Measurements from ENCODE around the gene FGF14. TPM values are rescaled to one million over a fixed set of nuclear protein-coding genes. Genes with fewer than 3 reads are reported as not detected.

FGF14 gene
- total RNA-seq, 1 experiment from 2014 or later, result not detected

DNA sequence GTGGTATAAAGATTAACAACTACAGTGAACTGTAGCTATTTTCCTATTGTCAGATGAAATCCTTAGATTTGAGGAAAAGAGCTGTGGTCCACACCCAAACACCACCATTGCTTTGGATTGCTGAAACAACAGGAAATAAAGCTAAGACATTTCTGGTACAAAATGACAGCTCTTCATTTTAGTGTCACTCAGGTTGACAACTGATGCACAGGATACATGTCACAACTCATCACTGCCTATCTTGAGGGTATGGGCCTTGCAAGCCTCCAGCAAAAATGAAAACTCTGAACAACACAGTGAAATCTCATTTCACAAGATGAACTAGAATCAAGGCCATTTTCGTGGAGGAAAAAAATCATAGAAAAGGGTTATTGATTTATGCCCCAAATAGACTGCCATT is 609.7 kb downstream of the FGF14 start:
- DNase-seq (ENCODE audit: low read depth), result no peak

DNA sequence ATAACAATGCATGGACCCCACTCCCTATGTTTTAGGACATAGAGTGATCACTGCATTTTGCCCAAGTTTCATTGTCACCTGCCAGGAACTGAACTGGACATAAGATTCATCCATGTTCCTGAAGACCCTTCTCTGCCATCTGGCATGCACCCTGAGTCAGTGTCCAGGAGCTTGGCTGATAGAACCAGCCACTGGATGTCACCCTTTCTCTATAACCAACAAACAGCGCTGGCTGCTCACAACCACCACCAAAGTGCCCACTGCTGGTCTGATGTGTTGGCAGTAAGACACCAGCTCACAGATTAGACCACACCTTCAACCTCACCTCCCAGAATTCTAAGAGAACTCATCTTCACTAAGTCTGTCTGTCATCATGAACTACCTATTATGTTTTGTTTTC is 616.0 kb downstream of the FGF14 start:
- DNase-seq (ENCODE audit: low read depth), result peak; percentile 39

DNA sequence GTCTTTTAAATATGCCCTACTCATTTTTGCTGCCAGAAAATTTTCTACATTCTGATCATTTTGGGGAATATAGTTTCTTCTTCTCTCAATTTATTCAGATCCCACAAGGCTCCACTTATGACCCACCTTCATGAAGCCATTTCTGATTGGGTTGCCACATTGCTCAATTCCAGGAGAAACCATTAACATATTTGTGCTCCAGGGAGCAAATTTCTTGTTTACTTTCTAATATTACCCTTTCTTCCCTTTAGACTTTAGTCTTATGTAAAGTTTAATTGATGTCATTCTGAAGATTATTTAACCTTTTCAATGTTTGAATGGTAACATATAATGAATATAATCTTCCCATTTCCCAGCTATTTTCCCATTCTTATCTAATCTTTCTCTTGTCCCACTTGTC is 617.5 kb downstream of the FGF14 start:
- no peak for DNase-seq (ENCODE audit: low read depth)

DNA sequence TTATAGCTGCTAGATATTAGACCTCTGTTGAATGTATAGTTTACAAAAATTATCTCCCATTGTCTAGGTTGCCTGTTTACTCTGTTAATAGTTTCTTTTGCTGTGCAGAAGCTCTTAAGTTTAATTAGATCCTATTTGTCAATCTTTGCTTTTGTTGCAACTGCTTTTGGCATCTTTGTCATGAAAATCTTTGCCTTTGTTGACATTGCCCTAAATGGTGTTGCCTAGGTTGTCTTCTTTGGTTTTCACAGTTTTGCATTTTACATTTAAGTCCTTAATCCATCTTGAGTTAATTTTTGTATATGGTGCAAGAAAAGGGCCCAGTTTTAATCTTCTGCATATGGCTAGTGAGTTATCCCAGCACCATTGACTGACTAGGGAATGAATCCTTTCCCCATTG is 618.3 kb downstream of the FGF14 start:
- DNase-seq (ENCODE audit: low read depth), result no peak

DNA sequence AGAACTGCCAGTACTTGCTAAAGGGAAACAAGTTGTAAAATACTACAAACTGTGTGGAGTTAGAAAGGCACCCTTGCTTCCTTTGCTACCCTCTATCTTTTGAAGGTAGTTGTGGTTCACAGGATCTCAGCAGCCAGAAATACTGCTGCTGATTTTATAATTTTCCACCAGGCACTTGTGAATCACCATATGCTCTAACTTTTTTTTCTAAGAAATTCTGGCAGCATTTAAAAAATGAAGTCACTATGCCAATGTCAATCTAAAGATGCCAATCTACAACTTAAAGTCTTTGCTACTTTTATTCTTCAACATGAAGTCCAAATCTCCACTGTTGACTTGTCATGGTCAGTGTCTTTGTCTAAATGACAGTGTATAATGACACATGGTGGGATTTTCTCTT is 621.6 kb downstream of the FGF14 start:
- no peak for DNase-seq (ENCODE audit: low read depth)

DNA sequence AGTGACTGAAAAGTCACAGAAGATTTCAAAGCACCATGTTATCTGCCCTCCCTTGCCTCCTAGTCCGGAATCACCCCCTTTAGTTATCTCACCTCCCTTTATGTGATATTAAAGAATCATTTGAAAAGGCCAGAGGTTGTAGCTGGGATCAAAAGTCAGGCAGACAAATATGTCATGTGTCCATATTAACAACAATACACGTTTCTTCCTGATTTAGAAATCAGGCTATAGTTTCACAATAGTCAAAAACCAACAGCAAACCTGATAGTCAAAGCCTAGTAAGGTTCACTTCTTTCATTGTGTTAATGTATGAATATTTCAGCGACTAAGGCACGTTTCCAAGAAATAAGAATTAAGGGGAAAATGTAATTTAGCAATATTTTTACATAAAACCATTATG is 622.7 kb downstream of the FGF14 start:
- no peak for DNase-seq (ENCODE audit: low read depth)

DNA sequence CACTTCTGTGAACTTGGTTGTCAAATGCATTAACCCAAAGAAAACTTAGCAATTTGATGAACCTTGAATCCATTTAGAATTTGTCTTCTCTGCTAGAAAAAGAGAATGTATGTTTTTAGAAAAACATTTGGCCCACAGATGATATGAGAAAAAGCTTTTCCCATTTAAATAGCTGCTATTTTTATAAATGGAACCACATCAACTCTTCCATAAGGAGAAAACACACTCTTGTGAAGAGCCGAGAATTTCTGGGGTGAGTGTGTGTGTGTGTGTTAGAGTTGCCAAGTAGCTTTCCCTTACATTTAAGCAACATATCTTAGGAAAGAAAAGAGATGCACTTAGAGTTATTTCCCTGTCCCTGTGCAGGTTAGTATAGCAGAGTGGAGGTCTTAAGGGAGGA is 626.6 kb downstream of the FGF14 start:
- DNase-seq (ENCODE audit: low read depth), result no peak

DNA sequence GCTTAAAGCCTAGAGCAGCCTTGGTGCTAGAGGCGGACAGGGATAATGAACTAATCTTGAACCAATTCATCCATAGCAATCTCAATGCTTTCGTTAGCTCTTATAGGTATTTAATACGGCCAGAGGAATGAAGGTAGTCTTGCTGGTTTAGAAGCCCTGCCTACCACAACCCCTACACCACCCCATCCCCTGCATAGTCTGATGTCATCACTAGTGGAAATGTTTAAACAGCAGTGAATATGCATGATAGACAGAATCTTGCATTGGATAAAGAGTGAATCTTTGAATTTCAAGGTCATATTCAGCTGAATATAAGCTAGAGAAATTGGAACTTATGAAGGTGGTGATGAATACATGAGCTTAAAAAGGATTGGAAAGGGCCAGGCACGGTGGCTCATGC is 627.5 kb downstream of the FGF14 start:
- no peak for DNase-seq (ENCODE audit: low read depth)

DNA sequence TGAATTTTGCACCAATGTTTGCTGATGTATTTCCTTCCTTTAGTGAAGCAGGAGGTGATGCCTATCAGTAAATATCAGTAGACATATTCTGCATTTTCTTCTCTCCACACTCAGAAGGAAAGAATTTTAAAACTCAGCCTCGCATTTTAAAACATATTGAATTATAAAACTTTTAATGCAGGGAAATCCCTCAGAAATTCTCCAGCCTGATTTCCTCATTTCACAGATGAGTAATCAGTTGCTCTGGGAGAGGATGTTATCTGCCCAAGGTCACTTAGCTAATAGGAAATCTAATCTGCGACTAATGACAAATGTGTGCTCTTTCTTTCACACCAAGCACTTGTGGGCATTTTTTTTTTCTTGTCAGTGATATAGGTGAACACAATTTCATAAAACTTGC is 628.8 kb downstream of the FGF14 start:
- no peak for DNase-seq (ENCODE audit: low read depth)

DNA sequence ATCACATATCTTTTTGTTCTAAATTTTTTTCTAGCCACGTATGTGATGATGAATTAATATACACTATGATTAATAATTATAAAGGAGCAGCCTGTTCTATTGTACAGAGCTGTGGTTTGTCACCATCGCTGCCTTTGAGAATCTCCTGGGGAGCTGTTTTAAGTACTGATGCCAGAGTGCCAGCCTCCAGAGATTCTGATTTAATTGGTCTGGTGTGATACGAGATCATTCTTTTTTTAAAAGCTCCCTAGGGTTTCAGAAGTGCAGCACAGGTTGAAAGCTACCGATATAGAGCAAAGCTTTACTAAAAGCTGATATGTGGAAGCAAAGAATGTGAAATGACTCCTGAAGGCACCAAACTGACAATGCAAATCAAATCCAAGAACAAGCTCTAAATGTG is 634.7 kb downstream of the FGF14 start:
- DNase-seq (ENCODE audit: low read depth), result no peak

DNA sequence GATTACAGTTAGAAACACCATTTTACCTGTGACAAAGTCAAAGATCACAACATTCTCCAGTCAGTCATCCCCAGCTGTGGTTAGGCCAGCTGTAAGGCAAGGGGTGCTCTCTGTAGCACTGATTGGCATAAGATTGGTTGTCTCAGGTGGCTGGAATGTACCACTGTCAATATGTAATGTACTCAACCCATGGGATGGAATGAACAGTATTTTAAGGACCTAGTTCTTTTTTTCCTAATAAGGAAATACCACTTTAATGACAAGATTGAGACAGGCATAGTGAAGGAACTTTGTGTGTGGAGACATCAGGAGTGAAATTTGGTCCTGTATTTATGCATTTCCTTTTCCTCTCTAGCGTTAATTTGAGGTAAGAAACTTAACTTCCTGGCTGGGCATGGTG is 638.7 kb downstream of the FGF14 start:
- peak; percentile 5 for DNase-seq (ENCODE audit: low read depth)

DNA sequence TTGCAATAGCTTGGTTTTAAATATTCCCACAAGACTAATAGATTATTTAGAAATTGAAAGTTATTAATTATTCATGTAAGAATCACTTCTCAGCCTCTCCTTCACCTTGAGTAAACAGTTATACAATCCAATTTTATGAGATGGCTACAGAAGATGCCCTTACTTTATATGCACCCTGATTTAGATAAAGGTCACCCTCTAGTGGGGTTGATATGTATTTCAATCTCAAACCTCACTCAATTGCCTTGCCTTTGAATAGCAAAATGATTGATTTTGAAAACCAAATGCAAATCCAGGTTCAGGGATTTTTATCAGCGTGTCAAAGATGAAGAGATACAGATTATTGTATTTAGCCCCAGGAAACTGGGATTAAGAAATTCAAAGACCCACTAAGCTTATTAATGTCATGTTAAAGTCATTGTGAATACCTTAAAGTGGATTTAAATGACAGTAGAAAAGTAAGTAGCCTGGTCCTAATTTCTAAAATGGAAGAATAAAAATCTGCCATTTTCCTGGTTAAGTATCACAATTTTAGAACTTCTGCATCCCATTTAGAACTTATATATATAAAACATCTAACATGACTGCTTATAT is 644.3 kb downstream of the FGF14 start:
- peak; percentile 42 for DNase-seq (ENCODE audit: low read depth)

DNA sequence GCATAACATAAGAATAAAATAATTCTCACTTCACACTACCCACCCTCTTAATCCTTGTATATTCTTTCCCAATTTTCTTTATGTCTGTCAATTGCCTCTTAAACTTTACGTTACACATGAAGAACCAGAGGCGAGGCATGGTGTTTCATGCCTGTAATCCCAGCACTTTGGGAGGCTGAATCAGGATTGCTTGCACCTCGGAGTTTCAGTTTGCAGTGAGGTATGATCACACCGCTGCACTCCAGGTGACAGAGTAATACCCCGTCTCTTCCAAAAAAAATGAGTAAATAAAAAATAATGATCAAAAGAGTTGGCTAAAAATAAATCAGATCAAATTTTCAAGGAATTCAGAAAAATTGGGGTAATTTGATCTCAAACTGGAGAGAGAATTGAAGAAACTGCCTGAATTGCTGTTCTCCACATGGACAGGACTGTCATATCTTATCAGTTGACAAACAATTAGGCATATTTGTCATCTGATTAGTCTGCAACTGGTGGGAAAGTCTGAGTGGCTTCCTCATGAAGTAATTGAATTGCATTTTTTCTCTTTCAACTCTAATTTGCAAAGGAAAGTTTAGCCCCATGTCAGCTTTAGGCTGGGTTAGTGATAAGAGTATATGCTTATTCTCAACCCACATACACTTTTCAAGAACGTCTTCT is 646.5 kb downstream of the FGF14 start:
- no peak for DNase-seq (ENCODE audit: low read depth)

DNA sequence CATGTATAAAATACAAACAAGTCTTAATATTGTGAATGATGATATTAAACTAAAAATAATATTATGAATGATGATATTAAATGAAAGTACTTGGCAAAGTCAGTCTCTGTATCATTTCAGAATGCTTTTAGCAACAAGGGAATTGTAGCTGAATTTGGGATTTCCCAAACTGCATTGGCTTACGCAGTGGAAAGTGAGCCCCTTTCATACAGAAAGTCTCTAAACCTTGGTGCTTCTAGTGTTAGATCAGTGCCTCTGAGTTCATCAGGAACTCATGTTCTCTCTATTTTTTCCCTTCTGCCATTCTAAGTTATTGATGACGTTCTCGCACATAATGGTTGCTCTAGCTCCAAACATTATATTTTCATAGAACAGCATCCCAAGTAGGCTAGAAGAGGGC is 649.4 kb downstream of the FGF14 start:
- DNase-seq (ENCODE audit: low read depth), result no peak

DNA sequence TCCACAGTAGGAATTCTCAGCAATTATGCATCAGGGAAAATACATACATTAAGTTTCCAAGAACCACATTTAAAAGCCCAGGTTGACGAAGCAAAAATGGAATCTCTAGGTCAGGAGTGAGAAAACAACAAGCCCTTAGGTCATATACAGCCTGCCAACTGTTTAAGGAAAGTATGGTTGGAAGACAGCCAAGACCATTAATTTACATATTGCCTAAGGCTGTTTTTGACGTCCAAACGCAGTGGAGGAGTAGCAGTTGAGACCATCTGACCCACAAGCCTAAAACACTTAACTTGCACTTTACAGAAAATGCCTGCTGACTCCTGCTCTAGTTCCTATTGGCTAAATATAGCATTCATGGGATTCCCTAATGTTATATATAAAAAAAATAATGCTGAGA is 650.4 kb downstream of the FGF14 start:
- peak; percentile 84 for DNase-seq (ENCODE audit: low read depth)

DNA sequence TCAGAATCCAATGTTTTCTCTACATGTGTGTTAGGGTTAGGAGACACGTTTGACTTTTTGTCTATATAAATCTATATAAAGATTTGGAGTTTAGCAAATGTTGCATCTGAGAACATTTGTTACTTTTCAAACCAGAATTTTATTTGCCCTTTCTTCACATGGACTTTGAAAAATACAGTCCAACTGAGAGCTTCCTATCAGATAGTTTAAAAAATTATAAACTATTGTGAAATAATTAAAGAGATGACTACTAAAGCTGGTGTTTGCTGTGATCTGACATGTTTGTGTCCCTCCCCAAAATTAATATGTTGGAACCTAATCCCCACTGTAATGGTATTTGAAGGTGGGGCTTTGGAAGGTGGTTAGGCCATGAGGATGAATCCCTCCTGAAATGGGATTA is 652.3 kb downstream of the FGF14 start:
- no peak for DNase-seq (ENCODE audit: low read depth)

DNA sequence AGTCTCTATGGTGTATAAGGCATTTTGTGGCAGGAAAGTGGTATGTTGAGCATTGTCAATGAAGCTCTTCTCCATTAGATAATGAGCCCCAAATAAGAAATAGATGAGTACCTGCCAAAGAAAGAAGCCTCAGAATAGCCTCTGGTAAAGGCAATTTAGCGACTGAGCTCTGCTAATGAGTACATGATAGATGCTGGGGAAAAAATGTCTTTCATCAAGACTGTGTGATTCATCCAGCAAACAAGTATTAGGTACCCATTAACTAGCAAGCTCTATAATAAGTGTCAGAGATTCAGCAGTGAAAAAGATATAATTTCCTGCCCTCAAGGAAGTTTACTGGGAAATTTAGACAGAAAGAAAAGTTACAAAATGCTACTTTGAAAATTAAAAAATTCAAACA is 654.8 kb downstream of the FGF14 start:
- DNase-seq (ENCODE audit: low read depth), result no peak

DNA sequence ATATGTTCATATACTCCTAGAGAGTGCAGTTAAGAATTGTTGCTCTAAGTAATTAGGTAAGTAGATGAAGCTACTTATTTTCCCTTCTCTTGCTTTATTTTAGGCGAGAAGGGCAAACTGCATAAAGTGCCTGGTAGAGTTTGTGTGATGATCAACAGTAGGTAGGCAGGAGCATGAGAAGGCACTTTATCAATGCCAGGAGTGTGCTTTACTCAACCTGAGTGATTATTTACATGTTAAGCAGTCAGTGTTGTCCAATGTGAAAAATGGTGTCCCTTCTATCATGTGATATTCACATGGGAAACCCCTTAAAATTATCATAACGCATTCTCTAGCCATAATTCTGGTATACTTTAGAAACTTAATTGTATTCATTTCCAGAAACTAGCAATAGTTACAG is 655.3 kb downstream of the FGF14 start:
- no peak for DNase-seq (ENCODE audit: low read depth)

DNA sequence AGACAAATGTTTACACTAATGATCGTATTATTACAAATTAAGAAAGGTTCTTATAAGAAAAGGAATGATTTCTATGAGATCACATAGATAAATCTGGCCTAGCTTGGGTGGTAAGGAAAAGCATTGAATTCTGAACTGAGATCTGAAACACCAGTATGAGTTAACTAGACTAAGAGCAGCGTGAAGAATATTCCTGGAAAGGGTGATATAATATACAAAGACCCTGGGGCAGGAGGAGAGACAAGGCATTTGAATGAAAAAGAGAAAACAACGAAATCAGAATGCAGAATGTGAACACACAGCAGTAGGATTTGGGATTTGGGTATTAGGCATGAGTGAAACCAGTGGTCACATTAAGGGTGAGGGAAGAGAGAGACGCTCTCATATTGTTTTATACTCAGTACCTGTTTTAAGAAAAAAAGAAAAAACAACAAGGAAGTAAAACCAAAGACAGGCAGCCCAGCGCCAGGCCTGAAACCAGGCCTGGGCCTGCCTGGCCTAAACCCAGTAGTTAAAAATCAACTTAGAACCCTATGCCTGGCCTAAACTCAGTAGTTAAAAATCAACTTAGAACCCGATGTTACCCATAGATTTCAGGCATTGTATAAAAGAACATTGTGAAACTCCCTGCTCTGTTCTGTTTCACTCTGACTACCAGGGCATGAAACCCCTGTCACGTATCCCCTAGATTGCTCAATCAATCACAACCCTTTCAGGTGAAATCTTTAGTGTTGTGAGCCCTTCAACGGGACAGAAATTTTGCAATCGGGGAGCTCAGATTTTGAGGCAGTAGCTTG is 662.3 kb downstream of the FGF14 start:
- DNase-seq (ENCODE audit: low read depth), result no peak

DNA sequence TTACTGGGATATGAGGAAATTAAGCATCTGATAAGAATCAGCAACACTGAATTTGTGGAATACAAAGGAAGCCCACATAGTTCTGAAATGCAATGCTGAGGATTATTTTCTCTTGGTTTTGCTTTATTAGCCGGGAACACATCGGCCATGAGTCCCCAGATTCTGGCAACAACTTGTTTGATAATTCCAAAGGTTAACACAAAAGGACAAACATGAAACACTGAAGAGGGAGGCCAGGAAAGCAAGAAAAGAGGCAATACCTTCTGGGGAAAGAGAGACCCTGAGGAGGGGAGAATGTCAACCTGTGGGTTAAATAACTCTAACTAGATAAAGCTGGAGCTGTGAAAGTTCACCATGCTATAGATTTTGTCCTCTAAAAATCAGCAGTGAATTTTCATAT is 663.5 kb downstream of the FGF14 start:
- DNase-seq (ENCODE audit: low read depth), result no peak

DNA sequence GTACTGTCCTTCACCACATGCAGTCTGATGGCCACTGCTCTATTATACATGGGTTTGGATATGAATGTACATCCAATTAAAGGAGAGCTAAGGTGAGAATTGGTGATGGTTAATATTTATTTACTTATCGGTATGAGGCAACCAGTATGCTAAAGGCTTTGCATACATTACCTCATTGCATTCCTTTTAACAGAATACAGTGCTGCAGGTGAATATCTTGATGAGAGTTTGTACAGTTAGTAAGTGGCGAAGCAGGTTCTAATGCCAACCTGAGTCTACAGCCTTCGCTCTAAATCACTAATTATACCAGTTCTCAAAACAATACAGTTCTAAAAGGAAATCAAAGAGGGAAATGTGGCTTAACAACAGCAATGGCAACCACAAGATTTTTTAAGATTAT is 665.3 kb downstream of the FGF14 start:
- DNase-seq (ENCODE audit: low read depth), result no peak

DNA sequence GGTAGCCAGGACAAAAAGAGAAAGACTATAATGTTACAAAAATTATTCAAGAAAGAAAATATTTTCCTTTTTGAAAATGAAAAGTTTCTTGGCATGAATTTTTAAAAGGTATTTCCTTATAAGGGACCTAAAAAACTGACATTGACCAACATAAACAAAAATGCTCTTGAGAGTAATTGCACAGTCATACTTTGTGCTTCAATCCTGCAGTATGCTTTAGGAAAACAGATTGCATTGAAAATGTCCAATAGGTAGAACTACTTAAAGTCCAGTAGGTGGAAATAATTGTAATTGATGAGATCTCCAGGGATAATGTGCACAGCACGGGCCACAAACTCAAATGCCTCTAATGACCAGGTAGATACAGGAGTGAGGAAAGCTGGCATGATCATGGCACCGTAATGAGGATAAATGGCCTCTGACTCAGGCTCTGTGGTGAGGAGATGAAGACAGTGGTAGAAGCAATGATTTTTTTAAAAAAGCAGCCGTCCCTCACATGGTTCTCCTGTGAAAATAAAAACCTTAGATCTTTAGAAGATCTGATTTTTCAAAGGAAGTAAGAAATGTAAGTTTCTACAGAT is 671.3 kb downstream of the FGF14 start:
- peak; percentile 73 for DNase-seq (ENCODE audit: low read depth)

DNA sequence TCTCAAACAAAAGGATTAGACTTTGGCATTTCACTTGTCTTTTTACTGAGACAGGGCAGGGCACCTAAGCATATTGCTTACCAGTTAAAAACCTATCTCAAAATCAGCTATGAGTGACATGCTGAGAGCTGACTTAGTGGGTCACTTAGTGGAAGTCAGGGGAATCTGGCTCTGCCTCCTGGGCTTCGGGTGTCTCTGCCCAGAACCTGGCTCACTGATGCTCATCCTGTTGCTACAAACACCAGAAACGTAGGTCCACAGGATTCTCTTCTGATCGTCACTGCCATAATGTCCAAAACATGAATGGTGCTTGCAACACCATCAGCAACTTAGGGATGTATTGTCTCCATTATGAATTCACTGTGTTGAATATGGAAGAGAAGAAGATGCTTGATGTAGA is 673.2 kb downstream of the FGF14 start:
- DNase-seq (ENCODE audit: low read depth), result no peak

Measured in M059J (cell line).